Measurements from ENCODE around the gene UBTD2.

UBTD2 gene

GRCh38 chr5:172267943-172268342 lies 15.6 kb downstream of the UBTD2 start:
- TF ChIP-seq, protein P1, sequence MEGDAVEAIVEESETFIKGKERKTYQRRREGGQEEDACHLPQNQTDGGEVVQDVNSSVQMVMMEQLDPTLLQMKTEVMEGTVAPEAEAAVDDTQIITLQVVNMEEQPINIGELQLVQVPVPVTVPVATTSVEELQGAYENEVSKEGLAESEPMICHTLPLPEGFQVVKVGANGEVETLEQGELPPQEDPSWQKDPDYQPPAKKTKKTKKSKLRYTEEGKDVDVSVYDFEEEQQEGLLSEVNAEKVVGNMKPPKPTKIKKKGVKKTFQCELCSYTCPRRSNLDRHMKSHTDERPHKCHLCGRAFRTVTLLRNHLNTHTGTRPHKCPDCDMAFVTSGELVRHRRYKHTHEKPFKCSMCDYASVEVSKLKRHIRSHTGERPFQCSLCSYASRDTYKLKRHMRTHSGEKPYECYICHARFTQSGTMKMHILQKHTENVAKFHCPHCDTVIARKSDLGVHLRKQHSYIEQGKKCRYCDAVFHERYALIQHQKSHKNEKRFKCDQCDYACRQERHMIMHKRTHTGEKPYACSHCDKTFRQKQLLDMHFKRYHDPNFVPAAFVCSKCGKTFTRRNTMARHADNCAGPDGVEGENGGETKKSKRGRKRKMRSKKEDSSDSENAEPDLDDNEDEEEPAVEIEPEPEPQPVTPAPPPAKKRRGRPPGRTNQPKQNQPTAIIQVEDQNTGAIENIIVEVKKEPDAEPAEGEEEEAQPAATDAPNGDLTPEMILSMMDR (IDR thresholded peaks at IDR 0.05; ENCODE audit: low read depth, low read length) = no peak

GRCh38 chr5:172266676-172267092 lies 16.9 kb downstream of the UBTD2 start:
- TF ChIP-seq, protein P1 (IDR thresholded peaks at IDR 0.05; ENCODE audit: low read depth, low read length) = no peak
- no peak for DNase-seq (ENCODE audit: extremely low read depth, low read depth)

More at GRCh38 chr5:172267943-172268342, 15.6 kb downstream of the UBTD2 start:
- no peak for DNase-seq (ENCODE audit: extremely low read depth, low read depth)

GRCh38 chr5:172266071-172266675 lies 17.4 kb downstream of the UBTD2 start:
- TF ChIP-seq, protein P1 (IDR thresholded peaks at IDR 0.05; ENCODE audit: low read depth, low read length) = no peak
- DNase-seq (ENCODE audit: extremely low read depth, low read depth) = no peak

GRCh38 chr5:172264815-172265395 lies 18.7 kb downstream of the UBTD2 start:
- TF ChIP-seq, protein P1 (IDR thresholded peaks at IDR 0.05; ENCODE audit: low read depth, low read length) = no peak
- DNase-seq (ENCODE audit: extremely low read depth, low read depth) = no peak

- TF ChIP-seq, protein P1 (IDR thresholded peaks at IDR 0.05; ENCODE audit: low read depth, low read length) = no peak
These were observed 28.1 kb downstream of the UBTD2 start for GRCh38 chr5:172255444-172255843.

DNA sequence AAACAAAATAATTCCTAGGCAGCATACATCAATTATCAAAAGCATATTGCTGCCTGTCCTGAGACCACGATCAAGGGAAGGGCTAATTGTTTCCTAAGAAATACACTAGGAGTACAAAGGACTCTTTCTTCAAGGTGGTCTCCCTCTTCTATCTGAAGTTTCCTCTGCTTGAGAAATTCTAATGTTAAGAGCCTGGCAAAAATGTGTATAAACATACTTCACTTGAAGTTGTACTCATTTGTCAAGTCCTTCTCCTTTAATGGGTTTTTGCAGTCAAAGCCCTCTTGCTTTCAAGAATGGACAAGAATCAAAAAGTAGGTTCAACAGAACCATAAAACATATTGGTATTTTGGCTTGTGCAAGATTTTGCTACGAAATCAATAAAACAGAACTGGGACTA lies 31.1 kb downstream of the UBTD2 start:
- DNase-seq (ENCODE audit: extremely low read depth, low read depth) = no peak
- TF ChIP-seq, protein P1 (IDR thresholded peaks at IDR 0.05; ENCODE audit: low read depth, low read length) = no peak

More at GRCh38 chr5:172255444-172255843, 28.1 kb downstream of the UBTD2 start:
- no peak for DNase-seq (ENCODE audit: extremely low read depth, low read depth)

GRCh38 chr5:172251419-172251818 lies 32.1 kb downstream of the UBTD2 start:
- TF ChIP-seq, protein P1 (IDR thresholded peaks at IDR 0.05; ENCODE audit: low read depth, low read length) = no peak
- no peak for DNase-seq (ENCODE audit: extremely low read depth, low read depth)

Data from AG09319 (cell line).